Fibroblast of pulmonary artery (primary cell): ENCODE measurements around the gene SPARCL1.
A peak's percentile ranks its signal among the peaks of the same experiment; 100 is the strongest.

Experiments used
- DNase-seq: peaks from one replicate; pipeline ENCODE4 v3.0.0-alpha.2; 2010; ENCODE audit warnings: low read depth
- H3K4me3 ChIP-seq: replicated peaks from 2 replicates; pipeline ENCODE4 v1.5.1; 2011; ENCODE audit warnings: low read depth, mild to moderate bottlenecking, control low read depth, low read length, moderate library complexity
- CTCF ChIP-seq: IDR thresholded peaks from 2 replicates; pipeline ENCODE4 v1.5.1; 2011; ENCODE audit warnings: mild to moderate bottlenecking, control low read depth, low read length, inconsistent platforms; ENCODE audit errors: missing control alignments

The SPARCL1 gene

GRCh38 chr4:87521757-87522374 is 7.3 kb downstream of the SPARCL1 start:
- H3K4me3 ChIP-seq = no peak overlapping the region
- DNase-seq = peak; percentile 48
- TF ChIP-seq CTCF = no peak

GRCh38 chr4:87521319-87521718 is 7.9 kb downstream of the SPARCL1 start:
- no peak overlapping the region for H3K4me3 ChIP-seq
- DNase-seq = no peak
- no peak for TF ChIP-seq CTCF

- no peak overlapping the region for H3K4me3 ChIP-seq
- no peak for DNase-seq
- no peak for TF ChIP-seq CTCF
These were observed 11.6 kb downstream of the SPARCL1 start for GRCh38 chr4:87517621-87518020.

GRCh38 chr4:87516683-87517082 is 12.5 kb downstream of the SPARCL1 start:
- no peak for DNase-seq
- TF ChIP-seq CTCF = no peak

GRCh38 chr4:87512400-87512799 is 16.8 kb downstream of the SPARCL1 start:
- H3K4me3 ChIP-seq = no peak overlapping the region
- DNase-seq = no peak
- no peak for TF ChIP-seq CTCF

More at GRCh38 chr4:87516683-87517082, 12.5 kb downstream of the SPARCL1 start:
- no peak overlapping the region for H3K4me3 ChIP-seq

GRCh38 chr4:87511500-87511899 is 17.7 kb downstream of the SPARCL1 start:
- no peak for DNase-seq
- H3K4me3 ChIP-seq = no peak overlapping the region
- TF ChIP-seq CTCF = no peak

GRCh38 chr4:87510747-87511146 is 18.4 kb downstream of the SPARCL1 start:
- TF ChIP-seq CTCF = no peak
- no peak for DNase-seq
- H3K4me3 ChIP-seq = no peak overlapping the region
